Measurements from ENCODE around the gene KRT84.

The KRT84 gene, protein sequence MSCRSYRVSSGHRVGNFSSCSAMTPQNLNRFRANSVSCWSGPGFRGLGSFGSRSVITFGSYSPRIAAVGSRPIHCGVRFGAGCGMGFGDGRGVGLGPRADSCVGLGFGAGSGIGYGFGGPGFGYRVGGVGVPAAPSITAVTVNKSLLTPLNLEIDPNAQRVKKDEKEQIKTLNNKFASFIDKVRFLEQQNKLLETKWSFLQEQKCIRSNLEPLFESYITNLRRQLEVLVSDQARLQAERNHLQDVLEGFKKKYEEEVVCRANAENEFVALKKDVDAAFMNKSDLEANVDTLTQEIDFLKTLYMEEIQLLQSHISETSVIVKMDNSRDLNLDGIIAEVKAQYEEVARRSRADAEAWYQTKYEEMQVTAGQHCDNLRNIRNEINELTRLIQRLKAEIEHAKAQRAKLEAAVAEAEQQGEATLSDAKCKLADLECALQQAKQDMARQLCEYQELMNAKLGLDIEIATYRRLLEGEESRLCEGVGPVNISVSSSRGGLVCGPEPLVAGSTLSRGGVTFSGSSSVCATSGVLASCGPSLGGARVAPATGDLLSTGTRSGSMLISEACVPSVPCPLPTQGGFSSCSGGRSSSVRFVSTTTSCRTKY

GRCh38 chr12:52385226-52385702, at the start of gene KRT84:
KRT84 (minus strand) TSS chr12:52385652; CDS start chr12:52385585, 67 bp downstream.
- DNase-seq, result no peak

- DNase-seq, result no peak
These were observed 49.5 kb upstream of the KRT84 start for GRCh38 chr12:52434760-52435530.

GRCh38 chr12:52434081-52434733, 48.8 kb upstream of the KRT84 start, which contains the start of gene KRT75:
KRT75 (minus strand) TSS chr12:52434371; CDS start chr12:52434304, 67 bp downstream.
- no peak for DNase-seq

GRCh38 chr12:52433501-52434080, 48.1 kb upstream of the KRT84 start:
- DNase-seq, result no peak

DNA sequence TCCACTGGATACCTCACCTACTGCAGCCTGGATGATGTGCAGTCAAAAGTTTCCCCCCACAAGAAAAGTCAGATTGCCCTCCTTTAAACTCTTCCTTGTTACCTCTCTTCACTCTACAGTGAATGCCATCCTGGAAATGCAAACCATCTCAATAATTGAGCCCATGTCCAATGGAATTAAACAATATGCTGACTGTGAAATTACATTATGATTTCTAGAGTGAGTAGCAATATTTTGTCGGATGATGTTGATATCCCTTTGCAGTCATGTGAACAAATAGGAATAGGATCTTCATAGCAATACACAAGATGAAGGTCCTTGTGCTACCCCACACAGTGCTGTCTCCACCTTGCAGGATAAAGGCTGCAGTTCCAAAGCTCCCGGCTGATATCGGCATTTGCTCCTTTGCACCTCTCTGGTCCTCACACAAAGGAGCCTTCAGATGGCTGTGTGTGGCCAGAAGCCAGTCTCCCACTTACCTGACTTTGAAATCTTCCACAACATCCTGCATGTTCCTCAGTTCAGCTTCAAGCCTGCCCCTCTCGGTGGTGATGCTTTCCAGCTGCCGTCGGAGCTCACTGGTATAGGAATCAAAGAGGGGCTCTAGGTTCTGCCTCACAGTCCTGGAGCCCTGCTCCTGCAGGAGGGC, 47.2 kb upstream of the KRT84 start:
- no peak for DNase-seq

GRCh38 chr12:52428121-52428520, 42.7 kb upstream of the KRT84 start:
- DNase-seq, result no peak

- no peak for DNase-seq
These were observed 41.6 kb upstream of the KRT84 start for GRCh38 chr12:52427083-52427482.

GRCh38 chr12:52426034-52426433, 40.6 kb upstream of the KRT84 start:
- no peak for DNase-seq

GRCh38 chr12:52425466-52425865, 40.0 kb upstream of the KRT84 start:
- no peak for DNase-seq

GRCh38 chr12:52423661-52424500, 38.4 kb upstream of the KRT84 start:
- DNase-seq, result no peak

DNA sequence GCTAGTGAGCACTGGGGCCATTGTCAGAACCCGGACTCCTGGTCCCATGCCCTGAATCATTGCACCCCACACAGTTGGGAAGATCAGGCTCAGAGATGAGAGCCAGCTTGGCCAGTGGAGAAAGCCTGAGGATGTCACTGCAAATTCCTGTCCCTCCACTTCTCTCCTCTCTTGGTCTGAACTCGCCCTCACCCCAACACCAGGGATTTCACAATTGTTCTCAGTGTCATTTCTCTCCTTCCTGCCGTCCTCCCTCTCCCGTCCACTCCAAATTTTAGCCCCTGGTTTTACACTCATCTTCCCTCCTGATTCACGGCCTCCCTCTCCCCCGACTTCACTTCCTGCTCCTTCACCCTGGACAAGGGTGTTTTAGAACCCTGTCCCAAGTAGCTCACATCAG, 37.6 kb upstream of the KRT84 start:
- no peak for DNase-seq

DNA sequence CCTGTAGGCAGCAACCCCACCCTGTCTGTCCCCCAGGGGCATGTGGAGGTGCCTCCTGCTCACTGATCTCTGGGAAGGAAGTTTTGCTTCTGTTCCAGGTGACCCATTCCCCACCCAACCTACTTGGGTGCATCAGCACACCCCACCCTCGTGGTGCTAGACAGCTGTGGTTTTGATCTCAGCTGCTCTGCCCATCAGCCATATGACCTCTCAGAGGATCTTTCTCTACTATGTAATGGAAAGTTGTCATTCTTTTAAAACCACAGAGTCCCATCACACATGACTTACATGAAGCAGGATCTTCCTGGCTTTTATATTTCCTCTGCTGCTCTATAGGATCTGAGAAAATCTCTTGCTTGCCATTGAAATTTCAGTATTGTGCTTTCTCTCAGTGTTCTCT, 34.2 kb upstream of the KRT84 start:
- DNase-seq, result no peak

DNA sequence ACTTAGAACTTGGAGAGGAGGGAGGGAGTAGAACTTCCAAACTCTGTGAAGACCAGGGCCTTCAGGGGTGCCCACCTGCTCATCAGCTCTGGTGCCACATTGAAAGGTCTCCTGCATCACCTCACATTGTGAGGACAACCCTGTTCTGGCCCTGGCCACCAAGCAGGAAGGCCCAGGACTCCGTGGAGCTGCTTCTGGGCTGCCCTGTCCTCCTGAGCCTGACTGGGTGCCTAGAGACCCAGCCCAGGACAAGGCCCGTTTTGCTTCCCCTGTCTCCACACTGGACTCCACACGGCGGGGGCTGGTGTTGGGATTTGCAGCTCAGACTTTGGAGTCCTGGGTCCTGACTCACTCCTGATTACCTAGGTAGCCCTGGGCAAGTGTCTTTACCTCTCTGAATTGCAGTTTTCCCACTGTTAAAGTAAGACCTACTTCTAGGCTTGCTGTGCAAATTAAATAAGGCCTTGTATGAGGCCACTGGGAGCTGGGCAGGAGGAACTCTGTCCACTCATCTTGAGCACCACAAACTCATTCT, 33.2 kb upstream of the KRT84 start:
- no peak for DNase-seq

DNA sequence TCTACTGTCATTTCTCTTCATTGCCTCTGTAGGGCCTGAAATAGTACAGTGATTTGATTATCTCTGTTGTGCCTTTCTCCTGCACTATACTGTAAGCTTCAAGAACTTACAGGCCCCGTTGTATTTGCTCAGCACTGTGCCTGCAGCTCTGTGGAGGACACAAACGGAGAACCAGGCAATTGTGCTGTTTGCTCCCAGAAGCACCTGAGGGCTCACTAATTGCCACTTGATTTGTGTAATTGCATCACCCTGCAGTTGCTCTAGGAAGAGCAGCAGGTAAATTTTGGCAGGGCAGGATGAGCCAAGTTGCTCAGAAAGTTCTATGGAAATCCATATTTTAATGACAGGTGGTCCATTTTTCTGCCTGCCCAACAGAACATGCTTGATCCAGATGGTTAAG, 32.3 kb upstream of the KRT84 start:
- no peak for DNase-seq

DNA sequence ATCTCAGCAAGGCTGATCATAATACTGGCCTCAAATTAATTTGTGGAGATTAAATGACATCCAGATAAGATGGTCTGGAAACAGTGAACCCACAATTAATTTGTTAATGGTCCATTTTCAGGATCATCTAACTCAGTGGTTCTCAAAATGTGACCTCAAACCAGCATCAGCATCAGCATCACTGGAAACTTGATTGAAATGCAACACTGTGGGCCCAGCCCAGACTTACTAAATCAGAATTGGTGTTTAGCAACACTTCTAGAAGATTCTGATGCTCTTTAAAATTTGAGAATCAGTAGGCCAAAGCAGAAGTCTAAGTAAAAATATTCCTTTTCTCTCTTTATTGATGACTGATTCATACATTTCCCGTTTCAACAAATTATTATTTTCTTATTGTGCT, 31.3 kb upstream of the KRT84 start:
- no peak for DNase-seq

DNA sequence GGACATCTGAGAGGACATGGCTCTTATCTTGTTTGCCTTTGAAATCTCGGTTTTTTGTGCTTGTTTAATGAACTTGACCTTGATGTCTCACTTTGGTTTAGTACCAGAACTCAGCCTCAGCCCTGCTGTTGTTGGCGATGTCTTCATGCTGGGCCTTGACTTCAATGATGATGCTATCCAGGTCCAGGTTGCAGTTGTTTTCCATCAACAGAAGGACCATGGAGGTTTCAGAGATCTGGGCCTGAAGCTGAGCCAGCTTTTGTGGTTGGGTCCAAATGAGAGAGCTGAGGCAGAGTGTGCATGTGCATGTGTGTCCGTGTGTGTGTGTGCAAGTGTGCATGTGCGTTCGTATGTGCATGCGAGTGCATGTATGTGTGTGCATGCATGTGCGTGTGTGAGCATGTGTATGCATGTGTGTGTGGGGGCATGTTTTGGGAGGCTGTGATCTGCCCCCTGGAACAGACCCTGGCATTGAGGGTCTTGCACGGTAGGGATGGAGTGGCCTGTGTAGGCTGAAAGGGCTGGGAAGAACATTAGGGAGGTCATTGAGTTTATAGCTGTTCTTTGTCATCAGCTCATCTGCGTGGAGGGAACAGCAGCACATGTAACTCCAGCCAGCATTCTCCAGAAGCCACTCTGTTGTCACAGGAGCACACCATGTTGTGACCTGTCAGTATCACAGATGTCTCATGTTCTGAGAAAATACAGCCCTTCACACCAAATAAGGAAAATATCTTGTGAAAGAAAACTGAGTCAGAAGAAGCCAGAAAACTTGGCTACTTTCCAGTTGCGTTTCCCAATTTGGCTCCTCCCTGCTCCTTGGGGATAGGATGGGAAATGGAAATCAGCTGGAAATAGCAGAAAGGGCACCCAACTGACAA, 30.7 kb upstream of the KRT84 start:
- DNase-seq, result no peak

DNA sequence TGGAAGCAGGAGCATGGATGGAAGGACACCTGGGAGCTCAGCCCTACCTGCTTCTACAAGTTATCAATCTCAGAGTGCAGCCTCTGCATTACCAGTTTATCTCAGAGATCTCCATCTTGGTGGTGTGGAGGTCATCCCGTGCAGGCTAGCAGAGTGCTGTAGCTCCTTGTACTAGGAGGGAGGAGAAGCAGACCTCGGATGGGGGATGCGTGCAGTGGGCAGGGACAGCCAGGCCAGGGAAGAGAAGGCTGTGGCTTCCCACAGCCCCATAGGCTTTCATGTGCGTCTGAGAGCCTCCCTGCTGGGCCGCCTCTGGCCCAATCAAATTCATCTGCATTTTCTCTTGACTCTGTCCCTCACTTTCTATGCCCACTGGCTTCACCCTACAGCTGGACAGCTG, 29.5 kb upstream of the KRT84 start:
- DNase-seq, result no peak

- DNase-seq, result no peak
These were observed 28.4 kb upstream of the KRT84 start for GRCh38 chr12:52413782-52414345.

- DNase-seq, result no peak
These were observed 27.8 kb upstream of the KRT84 start for GRCh38 chr12:52413202-52413601.
